IMR-90 (cell line): ENCODE measurements around the gene DHDH. TPM values are rescaled to one million over a fixed set of nuclear protein-coding genes. Genes with fewer than 3 reads are reported as not detected.

Experiments
- ATAC-seq: fragments of 200-7000 bp; cut with Tn5 transposase; 2 replicates; pipeline ENCODE4 v1.9.1; 2020; ENCODE audit warnings: low read depth, mild to moderate bottlenecking, moderate library complexity
- BruUV-seq: library from RNA; stranded (reverse); fragments of 400-500 nt; replicated peaks from 2 replicates; lab custom pipeline; 2021; lab: Mats Ljungman, UMichigan
- CTCF ChIA-PET: fragments of 300-600 bp; formaldehyde crosslinking; extraction: SDS; loops from one replicate; lab custom pipeline; 2021; ENCODE audit warnings: antibody characterized with exemption; lab: Yijun Ruan, JAX
- POLR2A ChIA-PET: fragments of 300-600 bp; sonication (Branson Sonifier 250); formaldehyde crosslinking; loops from one replicate; lab custom pipeline; 2022; ENCODE audit warnings: antibody characterized with exemption; ENCODE audit not compliant: unreplicated experiment; lab: Charles Lee
- DNase-seq: peaks from one replicate; pipeline ENCODE4 v3.0.0; 2013
- H2AFZ ChIP-seq: replicated peaks from 2 replicates; pipeline ENCODE3; 2013; ENCODE audit warnings: low read length, mild to moderate bottlenecking; ENCODE audit not compliant: poor library complexity
- H2AK5ac ChIP-seq: 2 replicates; pipeline ENCODE4 v1.6.1; 2013; ENCODE audit warnings: low read depth, low read length, inconsistent platforms
- H2AK9ac ChIP-seq: replicated peaks from 2 replicates; pipeline ENCODE3; 2013; ENCODE audit warnings: mild to moderate bottlenecking, low read depth, low read length, moderate library complexity; ENCODE audit not compliant: poor library complexity
- H2BK120ac ChIP-seq: 2 replicates; pipeline ENCODE4 v1.6.1; 2013; ENCODE audit warnings: low read depth, low read length, inconsistent platforms
- H2BK15ac ChIP-seq: 3 replicates; pipeline ENCODE4 v1.6.1; 2013; ENCODE audit warnings: low read depth, low read length, inconsistent platforms
- H2BK20ac ChIP-seq: 2 replicates; pipeline ENCODE4 v1.6.1; 2013; ENCODE audit warnings: low read depth, mild to moderate bottlenecking, inconsistent platforms, low read length, moderate library complexity
- H2BK5ac ChIP-seq: 2 replicates; pipeline ENCODE4 v1.6.1; 2013; ENCODE audit warnings: mild to moderate bottlenecking, low read depth, low read length, inconsistent platforms; ENCODE audit not compliant: poor library complexity, severe bottlenecking
- H3K14ac ChIP-seq: replicated peaks from 2 replicates; pipeline ENCODE4 v1.6.1; 2013; ENCODE audit warnings: low read depth, low read length, inconsistent platforms
- H3K18ac ChIP-seq: 2 replicates; pipeline ENCODE4 v1.6.1; 2013; ENCODE audit warnings: low read depth, low read length, control low read depth
- H3K23ac ChIP-seq: 2 replicates; pipeline ENCODE4 v1.6.1; 2013; ENCODE audit warnings: low read depth, low read length, inconsistent platforms
- H3K27ac ChIP-seq: 2 replicates; pipeline ENCODE4 v1.5.1; 2013; ENCODE audit warnings: mild to moderate bottlenecking, control low read depth, low read length; ENCODE audit not compliant: insufficient read depth
- H3K27me3 ChIP-seq: 2 replicates; pipeline ENCODE4 v1.6.1; 2013; ENCODE audit warnings: low read length; ENCODE audit not compliant: control insufficient read depth, insufficient read depth
- H3K36me3 ChIP-seq: 2 replicates; pipeline ENCODE4 v1.6.1; 2013; ENCODE audit warnings: low read length, mixed read lengths; ENCODE audit not compliant: control insufficient read depth, insufficient read depth
- H3K4ac ChIP-seq: 2 replicates; pipeline ENCODE4 v1.6.1; 2013; ENCODE audit warnings: low read depth, low read length, inconsistent platforms
- H3K4me1 ChIP-seq: 2 replicates; pipeline ENCODE4 v1.6.1; 2013; ENCODE audit warnings: low read length, mixed read lengths; ENCODE audit not compliant: control insufficient read depth, insufficient read depth
- H3K4me2 ChIP-seq: 2 replicates; pipeline ENCODE4 v1.6.1; 2013; ENCODE audit warnings: low read depth, mild to moderate bottlenecking, control low read depth, low read length, moderate library complexity
- H3K4me3 ChIP-seq: 2 replicates; pipeline ENCODE4 v1.5.1; 2013; ENCODE audit warnings: low read depth, mild to moderate bottlenecking, control low read depth, low read length, moderate library complexity; ENCODE audit not compliant: insufficient read depth
- H3K56ac ChIP-seq: 2 replicates; pipeline ENCODE4 v1.6.1; 2013; ENCODE audit warnings: low read length, inconsistent platforms; ENCODE audit not compliant: insufficient read depth; ENCODE audit errors: extremely low read depth
- H3K79me1 ChIP-seq, 2 experiments: 2 replicates each; pipeline ENCODE4 v1.6.1; 2013; ENCODE audit warnings: low read length in 2 of 2, inconsistent platforms in 1 of 2, low read depth in 1 of 2
- H3K9ac ChIP-seq: 2 replicates; pipeline ENCODE4 v1.6.1; 2013; ENCODE audit warnings: low read depth, low read length, control low read depth
- H3K9me1 ChIP-seq: 2 replicates; pipeline ENCODE4 v1.6.1; 2013; ENCODE audit warnings: low read length, inconsistent platforms; ENCODE audit not compliant: insufficient read depth
- H3K9me3 ChIP-seq: 2 replicates; pipeline ENCODE4 v1.6.1; 2013; ENCODE audit warnings: low read length; ENCODE audit not compliant: control insufficient read depth, insufficient read depth
- H4K20me1 ChIP-seq: 2 replicates; pipeline ENCODE4 v1.6.1; 2013; ENCODE audit warnings: low read length, inconsistent platforms; ENCODE audit not compliant: insufficient read depth
- H4K5ac ChIP-seq: 2 replicates; pipeline ENCODE4 v1.6.1; 2013; ENCODE audit warnings: mild to moderate bottlenecking, low read depth, low read length, control low read depth
- H4K8ac ChIP-seq, 2 experiments: 2 replicates each; pipeline ENCODE4 v1.6.1; 2013; ENCODE audit warnings: low read depth in 2 of 2, low read length in 2 of 2, control low read depth in 1 of 2, inconsistent platforms in 1 of 2
- H4K91ac ChIP-seq: 2 replicates; pipeline ENCODE4 v1.6.1; 2013; ENCODE audit warnings: low read depth, low read length, inconsistent platforms; ENCODE audit not compliant: insufficient read depth
- BHLHE40 ChIP-seq: fragments of 150-350 bp; IDR thresholded peaks from 2 replicates; pipeline ENCODE4 v1.6.1; 2016; ENCODE audit warnings: mild to moderate bottlenecking, low read depth, low read length
- CEBPB ChIP-seq: IDR thresholded peaks from 2 replicates; pipeline ENCODE4 v1.6.1; 2012; ENCODE audit warnings: low read depth, low read length, improper control_type of control experiment
- CHD1 ChIP-seq: IDR thresholded peaks from 2 replicates; pipeline ENCODE4 v1.6.1; 2012; ENCODE audit warnings: low read depth, low read length, improper control_type of control experiment
- CTCF ChIP-seq: conservative IDR thresholded peaks from 2 replicates; pipeline ENCODE4 v1.5.1; 2012; ENCODE audit warnings: mild to moderate bottlenecking, low read depth, low read length, improper control_type of control experiment
- ELK1 ChIP-seq: fragments of 150-350 bp; IDR thresholded peaks from 2 replicates; pipeline ENCODE4 v1.6.1; 2016; ENCODE audit warnings: low read depth, mild to moderate bottlenecking, low read length, moderate library complexity, borderline replicate concordance
- FOS ChIP-seq: fragments of 150-350 bp; IDR thresholded peaks from 2 replicates; pipeline ENCODE4 v1.6.1; 2016; ENCODE audit warnings: low read depth, low read length
- MAFK ChIP-seq: IDR thresholded peaks from 2 replicates; pipeline ENCODE4 v1.6.1; 2012; ENCODE audit warnings: low read depth, low read length, improper control_type of control experiment
- MAZ ChIP-seq: IDR thresholded peaks from 2 replicates; pipeline ENCODE4 v1.6.1; 2012; ENCODE audit warnings: low read depth, mild to moderate bottlenecking, low read length, improper control_type of control experiment, moderate library complexity, borderline replicate concordance
- MXI1 ChIP-seq: IDR thresholded peaks from 2 replicates; pipeline ENCODE4 v1.6.1; 2012; ENCODE audit warnings: low read depth, mild to moderate bottlenecking, low read length, moderate library complexity, borderline replicate concordance
- POLR2A ChIP-seq: IDR thresholded peaks from 2 replicates; pipeline ENCODE4 v1.6.1; 2012; ENCODE audit warnings: mild to moderate bottlenecking, low read depth, low read length
- RAD21 ChIP-seq: IDR thresholded peaks from 2 replicates; pipeline ENCODE4 v1.6.1; 2012; ENCODE audit warnings: low read length, improper control_type of control experiment
- RCOR1 ChIP-seq: IDR thresholded peaks from 2 replicates; pipeline ENCODE4 v1.6.1; 2012; ENCODE audit warnings: mild to moderate bottlenecking, low read length, improper control_type of control experiment; ENCODE audit not compliant: insufficient replicate concordance
- RFX5 ChIP-seq: IDR thresholded peaks from 2 replicates; pipeline ENCODE4 v1.8.0; 2012; ENCODE audit warnings: low read depth, mild to moderate bottlenecking, low read length, moderate library complexity
- SMC3 ChIP-seq: fragments of 150-350 bp; IDR thresholded peaks from 2 replicates; pipeline ENCODE4 v1.6.1; 2016; ENCODE audit warnings: low read depth, mild to moderate bottlenecking, antibody characterized with exemption, low read length, moderate library complexity
- WGBS, 2 experiments: methylation state at CpG; one replicate each; pipeline versions ENCODE4 v1.1.5 to v1.1.7; 2013; ENCODE audit warnings: missing lambda C conversion rate in 2 of 2; ENCODE audit not compliant: insufficient read length in 1 of 2; ENCODE audit errors: extremely low coverage in 2 of 2; 5-methylcytosine and 5-hydroxymethylcytosine counted together
- dilution Hi-C: fragments of 300-500 bp; cut with HindIII; formaldehyde crosslinking; loops from one replicate; pipeline ENCODE4 v1.14.3; 2018; ENCODE audit warnings: low sequenced_read_pairs; ENCODE audit not compliant: unreplicated experiment
- in situ Hi-C: fragments of 300-500 bp; cut with MboI; formaldehyde crosslinking; loops from 3 replicates; pipeline ENCODE4 v1.14.3; 2019; ENCODE audit warnings: low sequenced_read_pairs, inconsistent platforms, mixed read lengths
- intact Hi-C: fragments of 100-400 bp; cut with micrococcal nuclease; formaldehyde crosslinking; loops from 2 replicates; pipeline ENCODE4 v1.10.0; 2022
- polyA plus RNA-seq, 3 experiments: library from polyadenylated mRNA; depleted of rRNA; stranded (reverse); fragments of >200 nt; gene quantifications; 2 replicates each; pipeline ENCODE4 v1.2.3, GENCODE V29; 2012; ENCODE audit warnings: low replicate concordance in 1 of 3
- total RNA-seq: library from RNA; depleted of rRNA; stranded (reverse); fragments of >200 nt; gene quantifications from 2 replicates; pipeline ENCODE4 v1.2.3, GENCODE V29; 2012

DHDH gene
- total and polyA plus RNA-seq, 2 of the 4 experiments (the other 2 are of a cell fraction), result 0.36 to 0.53 TPM

GRCh38 chr19:48950830-48951519 is 17.5 kb downstream of the DHDH start (continued):
- no peak for TF ChIP-seq CEBPB

- Histone ChIP-seq H2AFZ (no peak overlapping the region), H3K9ac (no peak overlapping the region), H3K23ac (no peak overlapping the region), H3K4ac (no peak overlapping the region), H3K14ac (no peak overlapping the region), H4K5ac (no peak overlapping the region), H3K79me1 (peaks cover 19 to 32% of the 10 kb centered on the region in 2 experiments), H2BK120ac (no peak overlapping the region), H4K20me1 (0 out of 2 replicates have a peak, but pooled peaks cover 2% of the 10 kb centered on the region), H3K18ac (no peak overlapping the region), H2BK20ac (no peak overlapping the region), H3K9me1 (peaks cover 15% of the 10 kb centered on the region), H3K27ac (no peak overlapping the region), H3K36me3 (peaks cover 10% of the 10 kb centered on the region), H2AK5ac (no peak overlapping the region), H3K4me2 (no peak overlapping the region), H3K4me3 (no peak overlapping the region), H3K4me1 (peaks cover 8% of the 10 kb centered on the region), H3K56ac (no peak overlapping the region), H4K8ac (no peak overlapping the region), H3K27me3 (no peaks in the 10 kb centered on the region), H3K9me3 (no peaks in the 10 kb centered on the region), H4K91ac (no peak overlapping the region), H2BK15ac (no peak overlapping the region), H2AK9ac (no peak overlapping the region), H2BK5ac (no peak overlapping the region)
- no peak for ATAC-seq
- DNase-seq, result no peak
- intact Hi-C loops, result no loop called here
- dilution Hi-C loops, result no loop called here
- POLR2A ChIA-PET, result no interaction called here
- BruUV-seq, result no TSS peak
- no CpG with 5 or more reads among the region's 4 CpGs for WGBS, 2 experiments
- in situ Hi-C loops, result no loop called here
- CTCF ChIA-PET, result no interaction called here
- TF ChIP-seq BHLHE40, result no peak
- TF ChIP-seq MAFK, result no peak
- TF ChIP-seq CTCF, result no peak
- no peak for TF ChIP-seq SMC3
- no peak for TF ChIP-seq CHD1
- TF ChIP-seq MXI1, result no peak
- no peak for TF ChIP-seq RFX5
- TF ChIP-seq ELK1, result no peak
- TF ChIP-seq POLR2A, result no peak
- TF ChIP-seq RCOR1, result no peak
- TF ChIP-seq RAD21, result no peak
- TF ChIP-seq MAZ, result no peak
- no peak for TF ChIP-seq FOS
Measured at GRCh38 chr19:48953141-48953540, 19.6 kb downstream of the DHDH start.
